HG03280 (cell line): ENCODE data around the gene UBA5.

Experiments used
- ATAC-seq: cut with Tn5 transposase; IDR thresholded peaks from one replicate; pipeline ENCODE4 v1.9.1; 2021; ENCODE audit warnings: mild to moderate bottlenecking, moderate library complexity; ENCODE audit not compliant: unreplicated experiment

Gene UBA5

DNA sequence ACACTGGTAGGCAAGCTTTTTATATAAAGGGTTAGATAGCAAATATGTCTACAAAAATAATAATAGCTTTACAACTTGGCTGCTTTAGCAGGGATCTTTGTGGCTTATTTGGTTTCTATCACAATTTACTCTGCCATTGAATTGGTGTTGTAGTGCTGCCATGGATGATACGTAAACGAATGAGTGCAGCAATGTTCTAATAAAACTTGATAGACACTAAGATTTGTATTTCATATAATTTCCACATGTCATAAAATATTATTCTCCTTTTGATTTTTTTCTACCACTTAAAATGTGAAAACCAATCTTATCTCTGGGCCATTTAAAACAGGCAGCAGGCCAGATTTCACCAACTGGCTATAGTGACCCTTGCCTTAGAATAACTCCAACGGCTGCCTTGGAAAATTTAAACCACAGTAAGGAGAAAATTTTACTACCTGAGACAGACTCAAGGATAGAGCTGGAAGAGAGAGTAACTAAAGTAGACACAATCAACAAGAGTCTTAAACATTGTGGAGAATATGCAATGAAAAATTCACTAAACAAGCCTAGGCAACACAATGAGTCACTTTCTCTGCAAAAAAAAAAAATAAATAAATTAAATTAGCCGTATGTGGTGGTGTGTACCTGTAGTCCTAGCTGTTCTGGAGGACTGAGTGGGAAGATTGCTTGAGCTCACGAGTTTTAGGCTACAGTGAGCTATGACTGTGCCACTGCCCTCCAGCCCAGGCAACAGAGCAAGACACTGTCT, 54.0 kb downstream of the UBA5 start:
- no peak for ATAC-seq

DNA sequence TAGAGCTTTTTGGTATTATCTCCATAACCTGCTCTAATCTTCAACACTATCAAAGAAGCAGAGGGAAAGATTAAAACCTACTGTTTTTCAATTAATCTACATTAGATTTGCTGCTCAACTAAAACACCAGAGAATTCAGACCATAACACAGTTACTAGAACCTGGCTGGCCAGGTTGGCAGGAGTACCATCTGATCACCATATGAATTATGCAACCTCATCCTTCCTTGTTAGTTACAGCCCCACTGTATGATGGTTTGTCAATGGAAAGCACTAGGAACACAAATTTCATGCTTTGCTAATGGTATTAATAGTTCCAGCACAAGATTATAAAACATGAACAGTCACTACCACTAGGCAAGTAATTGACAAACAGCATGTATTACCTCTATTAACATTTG, 56.2 kb downstream of the UBA5 start:
- no peak for ATAC-seq

DNA sequence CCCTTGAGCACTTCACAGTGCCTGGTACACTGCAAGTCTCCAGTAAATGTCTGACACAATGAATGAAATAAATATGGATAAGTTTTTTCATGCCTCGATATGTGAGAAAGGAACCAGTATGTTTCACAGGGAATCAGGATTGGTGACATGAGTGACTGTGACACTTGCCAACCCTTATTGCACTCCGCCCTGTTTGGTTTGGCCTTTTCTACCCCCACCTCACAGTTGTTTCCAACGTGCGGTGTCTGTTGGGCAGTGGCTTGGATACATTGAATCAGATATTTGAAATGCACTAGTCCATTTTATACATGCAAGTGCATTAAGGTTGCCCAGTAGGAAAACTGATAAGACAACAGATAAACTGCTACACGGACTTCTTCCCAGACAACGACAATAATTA, 60.1 kb downstream of the UBA5 start:
- no peak for ATAC-seq

DNA sequence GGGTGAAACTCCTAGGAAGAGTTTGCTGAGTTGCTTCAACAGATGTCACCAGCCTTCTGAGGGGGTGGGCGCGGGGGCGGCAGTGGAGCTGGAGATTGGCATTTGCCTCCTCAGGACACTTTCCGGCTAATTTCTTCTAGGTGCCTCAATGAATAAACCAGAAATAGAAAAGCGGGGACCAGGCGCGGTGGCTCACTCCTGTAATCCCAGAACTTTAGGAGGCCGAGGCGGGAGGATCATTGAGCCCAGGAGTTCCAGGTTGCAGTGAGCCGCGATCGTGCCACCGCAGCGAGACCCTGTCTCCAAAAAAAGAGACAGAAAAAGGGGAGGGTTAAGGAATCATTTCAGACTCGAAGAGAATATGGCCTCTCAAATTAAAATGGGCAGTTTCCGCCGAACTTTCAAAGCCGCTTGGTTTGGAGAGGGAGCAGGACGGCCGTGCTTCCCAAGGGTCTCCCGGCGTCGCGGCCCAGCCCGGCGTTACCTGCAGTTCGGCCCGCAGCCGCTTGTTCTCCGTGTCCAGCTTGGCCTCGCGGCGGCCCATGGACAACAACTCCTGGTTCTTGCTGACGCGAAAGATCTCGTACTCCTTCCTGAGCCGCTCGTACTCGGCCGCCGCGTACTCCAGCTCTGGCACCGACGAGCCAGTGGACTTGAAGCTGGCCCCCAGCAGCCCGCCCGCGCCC, 61.5 kb downstream of the UBA5 start:
- no peak for ATAC-seq

DNA sequence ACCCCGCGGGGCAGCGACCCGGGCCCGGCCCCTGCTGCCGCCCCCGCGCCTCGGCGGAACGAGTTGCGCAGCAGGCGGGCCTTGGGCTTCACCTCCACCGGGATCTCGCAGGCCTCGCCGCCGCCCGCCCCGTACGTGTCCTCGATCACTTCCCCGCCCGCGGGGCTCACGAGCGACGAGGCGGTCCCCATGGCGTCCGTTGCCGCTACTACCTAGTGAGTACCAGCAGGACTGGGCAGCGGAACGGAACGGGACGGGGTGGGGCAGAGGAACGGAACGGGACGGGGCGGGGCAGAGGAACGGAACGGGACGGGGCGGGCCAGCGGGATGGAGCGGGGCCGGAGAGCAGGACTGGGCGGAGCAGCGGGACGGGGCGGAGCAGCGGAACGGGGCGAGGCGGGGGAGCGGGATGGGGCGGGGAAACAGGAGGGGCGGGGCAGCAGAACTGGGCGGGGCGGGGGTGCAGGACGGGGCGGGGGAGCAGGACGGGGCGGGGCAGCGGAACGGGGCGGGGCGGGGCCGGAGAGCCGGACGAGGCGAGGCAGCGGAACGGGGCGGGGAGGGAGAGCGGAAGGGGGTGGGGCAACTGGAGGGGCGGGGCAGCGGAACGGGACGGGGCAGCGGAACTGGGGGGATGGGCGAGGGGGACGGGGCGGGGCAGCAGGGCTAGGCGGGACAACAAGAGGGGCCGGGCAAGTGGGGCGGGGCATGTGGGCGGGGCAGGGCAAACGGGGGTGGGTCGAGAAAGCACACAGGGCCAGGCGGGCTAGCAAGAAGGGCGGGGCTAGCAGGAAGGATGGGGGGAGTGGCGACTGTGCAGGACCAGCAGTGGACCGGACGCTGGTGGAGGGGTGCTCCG, 62.3 kb downstream of the UBA5 start, which contains the start of gene NPHP3:
TSS of gene NPHP3 (minus strand) at position 245 of the 859 bp plus-strand sequence. CDS start at position 191, 54 bp downstream.
- peak; percentile 79 for ATAC-seq

DNA sequence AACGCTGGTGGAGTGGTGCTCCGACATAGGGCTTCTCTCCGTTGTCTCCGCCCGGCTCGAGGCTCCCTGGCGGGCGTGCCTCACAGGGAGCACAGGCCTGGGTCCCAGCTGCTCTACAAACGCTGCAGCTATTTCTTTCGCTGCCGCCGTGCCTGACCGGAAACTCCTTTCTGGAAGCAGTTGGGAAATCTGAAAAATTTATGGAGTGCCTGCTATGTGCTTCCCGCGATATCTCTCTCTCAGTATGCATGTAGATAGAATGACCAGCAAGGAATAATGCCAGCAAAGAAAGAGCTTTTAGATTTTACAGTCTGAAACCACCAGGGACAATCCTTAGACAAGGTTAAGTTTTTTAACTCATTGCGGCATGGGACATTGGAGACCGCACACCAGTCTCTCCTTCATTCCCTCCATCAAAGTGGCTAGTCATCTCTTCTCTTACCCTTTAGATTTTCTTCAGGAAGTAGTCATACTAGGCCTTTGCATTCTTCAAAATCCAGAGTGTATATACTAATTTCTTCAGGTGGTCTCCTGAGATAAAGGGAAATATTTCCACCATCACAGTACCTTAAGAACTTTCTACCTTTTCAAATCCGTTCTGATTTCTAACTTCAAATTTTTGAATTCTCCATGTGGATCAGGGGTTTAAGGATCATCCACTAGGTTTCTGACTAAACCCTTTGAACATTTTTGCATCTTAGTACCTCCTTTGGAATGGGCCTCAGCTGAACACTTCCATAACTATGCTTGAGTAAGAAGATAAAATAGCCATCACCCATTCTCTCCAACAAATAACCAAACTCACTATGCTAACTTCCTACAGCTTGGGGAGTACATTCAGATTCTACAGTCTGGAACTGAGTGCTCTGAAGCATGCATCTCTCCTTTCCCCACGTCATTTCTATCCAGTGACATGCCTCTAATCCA, 63.2 kb downstream of the UBA5 start:
- ATAC-seq = no peak

DNA sequence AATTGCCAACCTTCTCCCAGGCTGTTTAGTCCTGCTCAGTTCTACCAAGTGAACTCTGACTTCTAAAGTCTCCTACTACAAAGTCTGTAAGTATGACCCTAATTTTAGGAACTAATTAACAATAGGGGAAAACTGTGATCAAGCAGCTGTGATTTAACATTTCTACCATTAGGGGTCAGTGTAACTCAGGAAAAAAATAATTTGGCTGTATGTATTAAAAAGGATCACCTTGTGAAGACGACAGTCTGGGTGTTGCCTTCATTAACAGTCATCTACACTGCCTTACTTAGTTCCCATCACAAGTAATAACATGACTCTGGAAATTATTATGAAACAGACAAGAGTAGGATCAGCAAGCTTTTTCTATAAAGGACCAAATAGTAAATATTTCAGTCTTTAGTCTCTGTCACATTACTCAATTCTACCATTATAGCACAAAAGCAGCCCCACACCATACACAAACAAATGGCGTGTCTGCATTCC, 66.3 kb downstream of the UBA5 start:
- ATAC-seq = no peak
